HEK293 (cell line): ENCODE results near the gene CXCL14.

Experiments
- CTCF ChIA-PET: fragments of 350-600 bp; formaldehyde crosslinking; extraction: SDS; loops from one replicate; lab custom pipeline; 2021; ENCODE audit warnings: antibody characterized with exemption; lab: Yijun Ruan, JAX
- POLR2A ChIA-PET: fragments of 300-600 bp; formaldehyde crosslinking; extraction: SDS; loops from one replicate; lab custom pipeline; 2020; ENCODE audit warnings: antibody characterized with exemption, inconsistent platforms; lab: Yijun Ruan, JAX
- H3K27ac ChIP-seq: fragments of 200-500 bp; sonication (Bioruptor generic); 2 replicates; pipeline ENCODE4 v1.5.1; 2014; ENCODE audit warnings: low read depth, low read length, control low read depth, inconsistent platforms; ENCODE audit errors: extremely low read depth
- H3K36me3 ChIP-seq, 2 experiments: fragments of 200-500 bp in 1 of 2; sonication (Bioruptor generic) in 1 of 2; 1 replicate in 1 of 2; 2 replicates in 1 of 2; pipeline ENCODE4 v1.5.1; 2014 to 2017; ENCODE audit warnings: inconsistent platforms in 2 of 2, low read length in 2 of 2; ENCODE audit not compliant: control insufficient read depth in 2 of 2, insufficient read depth in 1 of 2
- H3K4me1 ChIP-seq: fragments of 200-500 bp; sonication (Bioruptor generic); 2 replicates; pipeline ENCODE4 v1.5.1; 2014; ENCODE audit warnings: mild to moderate bottlenecking, low read length, inconsistent platforms; ENCODE audit not compliant: control insufficient read depth, insufficient read depth
- H3K4me3 ChIP-seq: 2 replicates; pipeline ENCODE4 v1.5.1; 2011; ENCODE audit warnings: low read depth, mild to moderate bottlenecking, control low read depth, low read length, moderate library complexity
- H3K9me3 ChIP-seq: fragments of 200-500 bp; sonication (Bioruptor generic); 2 replicates; pipeline ENCODE4 v1.5.1; 2014; ENCODE audit warnings: low read depth, low read length, inconsistent platforms; ENCODE audit not compliant: control insufficient read depth, insufficient read depth
- CTCF ChIP-seq: fragments of 450-650 bp; formaldehyde crosslinking; IDR thresholded peaks from 2 replicates; pipeline ENCODE4 v1.5.1; 2016; ENCODE audit warnings: missing biosample characterization, missing genetic modification characterization
- KLF17 ChIP-seq: fragments of 450-650 bp; formaldehyde crosslinking; IDR thresholded peaks from 2 replicates; pipeline ENCODE4 v1.5.1; 2016; ENCODE audit warnings: missing biosample characterization, missing genetic modification characterization
- PRDM2 ChIP-seq: fragments of 450-650 bp; formaldehyde crosslinking; IDR thresholded peaks from 2 replicates; pipeline ENCODE4 v1.5.1; 2016; ENCODE audit warnings: missing biosample characterization, missing genetic modification characterization, borderline replicate concordance
- SP7 ChIP-seq: fragments of 450-650 bp; formaldehyde crosslinking; IDR thresholded peaks from 2 replicates; pipeline ENCODE4 v1.5.1; 2016; ENCODE audit warnings: missing biosample characterization, missing genetic modification characterization
- ZBTB44 ChIP-seq: fragments of 450-650 bp; IDR thresholded peaks from 2 replicates; pipeline ENCODE4 v1.5.1; 2018; ENCODE audit warnings: missing biosample characterization, mild to moderate bottlenecking, missing genetic modification characterization
- ZBTB49 ChIP-seq: fragments of 450-650 bp; formaldehyde crosslinking; IDR thresholded peaks from 2 replicates; pipeline ENCODE4 v1.5.1; 2016; ENCODE audit warnings: missing biosample characterization, missing genetic modification characterization, low read depth
- ZNF19 ChIP-seq: fragments of 450-650 bp; formaldehyde crosslinking; IDR thresholded peaks from 2 replicates; pipeline ENCODE4; 2016; ENCODE audit warnings: missing biosample characterization, missing genetic modification characterization, low read depth
- ZNF341 ChIP-seq: fragments of 450-650 bp; formaldehyde crosslinking; IDR thresholded peaks from 2 replicates; pipeline ENCODE4; 2016; ENCODE audit warnings: low read depth, missing biosample characterization, missing genetic modification characterization
- ZNF350 ChIP-seq: fragments of 450-650 bp; formaldehyde crosslinking; IDR thresholded peaks from 2 replicates; pipeline ENCODE4 v1.5.0; 2017; ENCODE audit warnings: missing biosample characterization, mild to moderate bottlenecking, missing genetic modification characterization
- ZNF362 ChIP-seq: fragments of 450-650 bp; formaldehyde crosslinking; IDR thresholded peaks from 2 replicates; pipeline ENCODE4 v1.5.1; 2016; ENCODE audit warnings: missing biosample characterization, missing genetic modification characterization
- ZNF580 ChIP-seq: fragments of 450-650 bp; formaldehyde crosslinking; IDR thresholded peaks from 2 replicates; pipeline ENCODE4 v1.5.1; 2016; ENCODE audit warnings: missing biosample characterization, missing genetic modification characterization
- ZNF843 ChIP-seq: fragments of 450-650 bp; formaldehyde crosslinking; IDR thresholded peaks from 2 replicates; pipeline ENCODE4 v1.5.1; 2016; ENCODE audit warnings: missing biosample characterization, missing genetic modification characterization

CXCL14 gene

GRCh38 chr5:135566422-135567400 is 12.1 kb downstream of the CXCL14 start:
- Histone ChIP-seq H3K4me3 (no peak overlapping the region), H3K27ac (no peak overlapping the region), H3K4me1 (no peaks in the 10 kb centered on the region), H3K9me3 (no peaks in the 10 kb centered on the region), H3K36me3 (no peaks in the 10 kb centered on the region)
- TF ChIP-seq ZBTB49 (no peak), SP7 (tag by site-specific recombination) (peak; percentile 4; the same call in 1 of the 2 replicates)
- ChIA-PET POLR2A (interaction anchor here (0.6 kb wide), 1 partner anchor 370 kb away, joined by 4 read pairs; no protein-coding TSS in a partner anchor), CTCF (interaction anchor here (0.5 to 17.7 kb wide), 72 partner anchors 9 to 1063 kb away, joined by 3 to 575 read pairs (median 4); partner anchors contain the start of genes CXCL14, NEUROG1 and SLC25A48)

- Histone ChIP-seq H3K4me1 (no peaks in the 10 kb centered on the region), H3K36me3 (no peaks in the 10 kb centered on the region), H3K27ac (no peak overlapping the region), H3K4me3 (no peak overlapping the region), H3K9me3 (no peaks in the 10 kb centered on the region)
- POLR2A ChIA-PET, result interaction anchor here (0.6 kb wide), 1 partner anchor 371 kb away, joined by 4 read pairs; no protein-coding TSS in a partner anchor
- CTCF ChIA-PET, result interaction anchor here (0.5 to 17.7 kb wide), 74 partner anchors 10 to 1064 kb away, joined by 3 to 575 read pairs (median 4); partner anchors contain the start of genes CXCL14, NEUROG1 and SLC25A48
- TF ChIP-seq PRDM2 (tag by site-specific recombination), result no peak
- TF ChIP-seq ZNF843 (tag by site-specific recombination), result no peak
- no peak for TF ChIP-seq ZNF19 (tag by site-specific recombination)
- no peak for TF ChIP-seq ZNF580
- TF ChIP-seq CTCF (tag by site-specific recombination), result peak; percentile 58; the same call in 1 of the 2 replicates
- no peak for TF ChIP-seq ZNF362 (tag by site-specific recombination)
- no peak for TF ChIP-seq KLF17 (tag by site-specific recombination)
- TF ChIP-seq ZBTB44 (tag by site-specific recombination), result no peak
- TF ChIP-seq ZNF341 (tag by site-specific recombination), result no peak
- no peak for TF ChIP-seq ZNF350 (tag by site-specific recombination)
These were observed 12.9 kb downstream of the CXCL14 start for GRCh38 chr5:135565725-135566421.
